OCI-LY1 (cell line): ENCODE results near the gene ARHGEF12.

Source experiments
- CTCF ChIP-seq: fragments of 200-600 bp; sonication (generic), shearing (Covaris generic); IDR thresholded peaks from 2 replicates; pipeline ENCODE4 v1.5.1; 2017; ENCODE audit warnings: mild to moderate bottlenecking, antibody characterized with exemption, low read length, moderate library complexity, mixed read lengths
- EZH2 ChIP-seq: fragments of 200-600 bp; sonication (generic), shearing (Covaris generic); IDR thresholded peaks from 2 replicates; pipeline ENCODE4 v1.8.0; 2017; ENCODE audit warnings: borderline replicate concordance, mixed run types, mild to moderate bottlenecking, antibody characterized with exemption, low read length, moderate library complexity, mixed read lengths

GRCh38 chr11:120513436-120514315, 177.5 kb downstream of the ARHGEF12 start:
- TF ChIP-seq CTCF (no peak), EZH2 (no peak)
